SK-N-SH treated with all-trans-retinoic acid at 6 μM for 48 hours (cell line): ENCODE data around the gene TGM5.

ENCODE experiments used
- ARNTL ChIP-seq: fragments of 450-650 bp; formaldehyde crosslinking; IDR thresholded peaks from 2 replicates; pipeline ENCODE4 v1.5.0; 2020; ENCODE audit warnings: low read depth, mild to moderate bottlenecking, moderate library complexity, borderline replicate concordance
- CSRNP3 ChIP-seq: fragments of 250-450 bp; sonication (Bioruptor Pico); IDR thresholded peaks from 2 replicates; pipeline ENCODE4 v1.5.1; 2021; ENCODE audit warnings: mild to moderate bottlenecking, moderate library complexity
- GLIS3 ChIP-seq: fragments of 250-450 bp; sonication (Bioruptor Pico); IDR thresholded peaks from 2 replicates; pipeline ENCODE4 v1.5.0; 2020; ENCODE audit warnings: mild to moderate bottlenecking, moderate library complexity
- PATZ1 ChIP-seq: fragments of 250-450 bp; sonication (Bioruptor Pico); IDR thresholded peaks from 2 replicates; pipeline ENCODE4 v1.8.0; 2020; ENCODE audit warnings: mild to moderate bottlenecking, moderate library complexity, borderline replicate concordance
- PPARA ChIP-seq: fragments of 250-450 bp; sonication (Bioruptor Pico); IDR thresholded peaks from 2 replicates; pipeline ENCODE4 v1.5.0; 2020; ENCODE audit warnings: mild to moderate bottlenecking, borderline replicate concordance
- RARB ChIP-seq: fragments of 250-450 bp; sonication (Bioruptor Pico); IDR thresholded peaks from 2 replicates; pipeline ENCODE4 v1.8.0; 2021; ENCODE audit warnings: mild to moderate bottlenecking, moderate library complexity
- SNAI2 ChIP-seq: fragments of 250-450 bp; sonication (Bioruptor Pico); IDR thresholded peaks from 2 replicates; pipeline ENCODE4 v1.5.0; 2020; ENCODE audit warnings: mild to moderate bottlenecking, moderate library complexity
- TCF4 ChIP-seq: fragments of 250-450 bp; sonication (Bioruptor Pico); IDR thresholded peaks from 2 replicates; pipeline ENCODE4 v1.8.0; 2021; ENCODE audit warnings: mild to moderate bottlenecking, moderate library complexity, borderline replicate concordance
- TSHZ2 ChIP-seq: fragments of 250-450 bp; sonication (Bioruptor Pico); IDR thresholded peaks from 2 replicates; pipeline ENCODE4 v1.5.0; 2020; ENCODE audit warnings: mild to moderate bottlenecking, moderate library complexity
- ZFP3 ChIP-seq: fragments of 250-450 bp; sonication (Bioruptor Pico); IDR thresholded peaks from 2 replicates; pipeline ENCODE4 v1.5.0; 2020; ENCODE audit warnings: mild to moderate bottlenecking, moderate library complexity
- ZFP30 ChIP-seq: fragments of 450-650 bp; formaldehyde crosslinking; IDR thresholded peaks from 2 replicates; pipeline ENCODE4 v1.5.0; 2022; ENCODE audit warnings: mild to moderate bottlenecking, moderate library complexity
- ZNF565 ChIP-seq: fragments of 450-650 bp; formaldehyde crosslinking; conservative IDR thresholded peaks from 2 replicates; pipeline ENCODE4 v1.5.0; 2020; ENCODE audit warnings: low read depth, mild to moderate bottlenecking, moderate library complexity
- ZNF70 ChIP-seq: fragments of 450-650 bp; formaldehyde crosslinking; IDR thresholded peaks from 2 replicates; pipeline ENCODE4 v1.5.0; 2020; ENCODE audit warnings: mild to moderate bottlenecking, moderate library complexity
- ZNF8 ChIP-seq: fragments of 450-650 bp; formaldehyde crosslinking; IDR thresholded peaks from 2 replicates; pipeline ENCODE4 v1.5.0; 2020; ENCODE audit warnings: mild to moderate bottlenecking, moderate library complexity

- TF ChIP-seq ARNTL (CRISPR knock-in tag) (no peak), PATZ1 (CRISPR knock-in tag) (no peak), CSRNP3 (no peak), ZNF565 (CRISPR knock-in tag) (no peak), ZFP30 (CRISPR knock-in tag) (no peak), RARB (CRISPR knock-in tag) (no peak), ZFP3 (no peak), GLIS3 (CRISPR knock-in tag) (no peak), TSHZ2 (CRISPR knock-in tag) (no peak), SNAI2 (CRISPR knock-in tag) (no peak), TCF4 (no peak), PPARA (CRISPR knock-in tag) (no peak), ZNF70 (CRISPR knock-in tag) (no peak), ZNF8 (no peak)
Observed at GRCh38 chr15:43250785-43251184, 15.9 kb downstream of the TGM5 start.
